H1 (cell line): ENCODE results near the gene ECI1.

Experiments
- EZH2 ChIP-seq: fragments of 200-600 bp; sonication (generic); IDR thresholded peaks from 2 replicates; pipeline ENCODE4 v1.7.1; 2012; ENCODE audit warnings: low read depth, mild to moderate bottlenecking, moderate library complexity, low read length, inconsistent platforms; ENCODE audit not compliant: severe bottlenecking
- GTF2F1 ChIP-seq: IDR thresholded peaks from 2 replicates; pipeline ENCODE4 v1.6.1; 2012; ENCODE audit warnings: low read depth, low read length, improper control_type of control experiment, borderline replicate concordance
- TAF1 ChIP-seq: IDR thresholded peaks from 2 replicates; pipeline ENCODE4 v1.6.1; 2011; ENCODE audit warnings: mild to moderate bottlenecking, low read depth, low read length
- ZNF274 ChIP-seq: IDR thresholded peaks from 2 replicates; pipeline ENCODE4 v1.7.0; 2012; ENCODE audit warnings: low read length, borderline replicate concordance; ENCODE audit errors: extremely low read depth

GRCh38 chr16:2250652-2251295 is 613 bp downstream of the ECI1 start:
- TF ChIP-seq GTF2F1 (no peak), ZNF274 (no peak), TAF1 (no peak), EZH2 (no peak)
